Kidney capillary endothelial cell (primary cell): ENCODE data around the gene PLCB1.

Source experiments
- DNase-seq: peaks from one replicate; pipeline ENCODE4 v3.0.0-alpha.2; 2018; ENCODE audit warnings: low spot score

PLCB1 gene

DNA sequence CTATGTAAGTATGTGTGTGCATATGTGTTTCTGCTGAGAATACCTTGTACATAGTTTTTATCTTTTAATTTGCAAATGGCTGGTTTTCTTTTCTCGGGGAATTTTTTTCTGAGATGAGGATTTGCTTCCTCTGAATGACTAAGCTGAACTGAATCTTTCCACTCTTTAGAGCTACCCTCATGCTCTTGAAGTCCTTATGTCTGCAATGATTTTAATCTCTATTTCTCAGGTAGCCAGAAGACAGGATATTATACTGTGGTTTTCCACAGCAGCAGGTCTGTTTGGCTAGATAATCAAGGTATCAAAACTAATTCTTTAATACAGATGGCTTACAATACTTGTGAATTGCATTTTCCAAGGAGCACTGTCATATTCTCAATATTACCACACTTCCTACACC, 114.7 kb downstream of the PLCB1 start:
- no peak for DNase-seq

DNA sequence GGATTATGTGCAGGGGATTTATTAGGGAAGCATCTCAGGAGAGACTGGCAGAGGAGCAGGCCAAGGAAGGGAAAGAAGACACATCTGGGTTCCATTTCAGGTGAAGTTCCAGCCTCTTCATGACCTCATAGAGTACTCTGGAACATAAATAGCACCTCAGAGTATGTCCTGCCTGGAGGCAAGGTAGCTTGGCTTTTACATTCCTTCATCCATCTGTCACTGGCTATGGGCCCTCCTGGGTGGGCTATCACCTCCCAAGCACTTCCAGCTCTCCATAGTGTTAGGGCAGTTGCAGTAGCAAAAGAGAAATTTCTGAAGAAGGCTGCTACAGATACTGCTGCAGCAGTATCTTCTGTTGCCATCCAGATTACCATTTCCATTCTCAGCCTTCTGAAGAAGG, 116.0 kb downstream of the PLCB1 start:
- DNase-seq: no peak

DNA sequence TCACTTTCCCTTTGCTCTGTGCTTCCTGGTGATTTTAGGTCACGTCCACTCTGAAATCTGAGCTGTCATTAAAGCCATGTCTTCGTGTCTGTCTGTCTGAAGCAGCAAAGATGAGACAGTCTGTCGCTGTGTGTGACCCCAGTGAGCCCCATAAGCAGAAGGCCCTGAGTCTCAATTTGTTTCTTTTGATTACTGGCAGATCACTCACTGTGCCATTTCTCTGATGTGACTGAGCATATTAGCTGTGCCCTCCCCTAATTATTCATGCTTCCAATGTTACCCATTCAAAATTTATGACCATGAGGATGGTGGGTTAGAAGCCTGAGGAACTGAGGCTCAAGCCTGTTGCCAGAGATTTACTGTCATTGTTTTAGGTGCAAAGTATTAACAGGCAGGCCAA, 117.6 kb downstream of the PLCB1 start:
- no peak for DNase-seq

DNA sequence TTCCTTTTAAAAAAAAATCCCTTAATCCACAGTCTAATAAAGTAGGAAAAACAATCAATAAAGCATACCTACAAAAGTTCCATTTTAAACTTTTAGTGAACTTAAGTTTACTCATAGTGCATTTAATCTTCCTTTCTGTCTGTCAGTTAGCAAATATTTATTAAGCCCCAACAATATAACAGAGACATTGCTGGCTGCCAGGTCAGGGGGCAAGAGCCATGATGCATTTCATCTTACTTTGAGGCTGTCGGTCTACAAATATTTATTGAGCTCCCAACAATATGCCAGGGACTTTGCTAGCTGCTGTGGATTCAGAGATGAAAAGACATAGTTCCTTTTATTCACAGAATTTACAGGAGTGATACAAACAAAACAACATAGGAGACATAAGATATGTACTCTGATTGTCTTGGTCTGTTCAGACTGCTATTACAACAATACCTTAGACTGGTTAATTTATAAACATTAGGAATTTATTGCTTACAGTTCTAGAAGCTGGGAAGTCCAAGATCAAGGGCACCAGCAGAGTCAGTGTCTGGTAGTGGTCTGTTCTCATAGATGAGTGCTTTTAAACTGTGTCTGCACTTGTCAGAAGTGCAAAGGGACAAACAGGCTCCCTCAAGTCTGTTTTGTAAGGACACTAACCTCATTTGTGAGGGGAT, 118.6 kb downstream of the PLCB1 start:
- DNase-seq: no peak

DNA sequence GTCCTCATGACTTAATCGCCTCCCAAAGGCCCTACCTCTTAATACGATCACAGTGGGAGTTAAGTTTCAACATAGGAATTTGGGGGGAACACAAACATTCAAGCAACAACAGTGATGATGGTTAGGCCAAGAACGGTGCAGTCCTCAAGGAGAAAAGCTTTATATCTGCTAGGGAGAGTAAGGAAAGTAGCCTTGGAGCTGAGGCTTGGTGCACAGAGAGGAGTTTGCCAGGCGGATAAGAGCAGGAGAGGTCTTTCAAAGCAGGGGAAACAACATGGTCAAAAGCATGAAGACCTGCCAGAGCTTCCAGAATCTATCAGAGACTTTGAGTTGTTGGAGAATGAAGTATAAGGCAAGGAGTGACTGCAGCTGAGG, 119.1 kb downstream of the PLCB1 start:
- no peak for DNase-seq

DNA sequence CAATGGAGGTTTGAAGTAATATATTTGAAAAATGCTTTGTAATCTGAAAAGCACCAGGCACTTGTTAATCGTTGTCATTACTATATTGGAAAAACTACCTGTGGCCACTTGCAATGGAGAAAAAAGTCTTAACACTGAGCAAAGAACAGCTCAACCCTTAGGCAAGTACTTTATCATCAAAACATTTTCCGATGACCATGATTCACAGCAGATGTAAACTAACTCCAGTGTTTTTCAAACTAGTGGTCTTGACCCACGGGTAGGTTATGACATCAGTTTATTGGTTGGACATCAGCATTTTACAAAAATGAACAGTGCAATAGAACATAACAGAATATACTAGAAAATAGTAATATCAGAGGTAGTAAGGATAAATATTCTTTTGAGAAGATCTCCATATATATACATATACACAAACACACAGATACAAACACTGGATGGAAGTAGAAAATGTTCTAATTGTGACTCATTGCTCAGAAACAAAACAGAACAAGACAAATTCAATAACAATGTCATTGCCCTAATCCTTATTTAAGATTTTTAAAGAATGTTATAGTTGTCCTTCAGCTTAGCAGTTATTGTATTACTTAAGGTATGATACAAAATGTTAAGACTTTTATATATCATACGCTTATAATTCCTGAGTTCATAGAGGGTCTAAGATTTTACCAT, 123.0 kb downstream of the PLCB1 start:
- DNase-seq: no peak

DNA sequence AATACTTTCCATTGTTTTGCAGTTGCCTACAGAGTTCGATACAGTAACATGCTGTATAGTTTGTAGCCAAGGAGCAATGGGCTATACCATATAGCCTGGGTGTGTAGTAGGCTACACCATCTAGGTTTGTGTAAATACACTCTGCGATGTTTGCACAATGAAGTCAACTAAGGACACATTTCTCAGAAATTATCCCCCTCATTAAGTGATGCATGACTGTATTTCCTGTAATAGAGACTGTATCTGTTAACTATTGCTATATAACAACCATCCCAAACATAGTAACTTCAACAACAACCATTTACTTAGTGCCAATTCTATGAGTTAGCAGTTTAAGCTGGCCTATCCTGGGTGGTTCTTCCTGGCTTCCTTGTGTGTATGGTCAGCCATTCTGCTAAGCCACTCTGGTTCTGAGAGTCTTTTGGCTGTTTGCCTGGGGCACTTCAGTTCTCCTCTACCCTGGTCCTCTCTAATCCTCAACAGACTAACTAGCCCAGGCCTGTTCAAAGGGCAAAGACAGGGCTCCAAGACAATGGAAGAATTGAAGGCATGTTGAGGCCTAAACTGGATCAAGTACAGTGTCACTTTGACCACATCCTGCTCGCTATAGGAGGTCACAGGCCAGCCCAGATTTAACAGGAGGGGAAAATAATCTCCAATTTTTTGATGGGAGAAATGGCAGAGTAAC, 124.0 kb downstream of the PLCB1 start:
- no peak for DNase-seq

DNA sequence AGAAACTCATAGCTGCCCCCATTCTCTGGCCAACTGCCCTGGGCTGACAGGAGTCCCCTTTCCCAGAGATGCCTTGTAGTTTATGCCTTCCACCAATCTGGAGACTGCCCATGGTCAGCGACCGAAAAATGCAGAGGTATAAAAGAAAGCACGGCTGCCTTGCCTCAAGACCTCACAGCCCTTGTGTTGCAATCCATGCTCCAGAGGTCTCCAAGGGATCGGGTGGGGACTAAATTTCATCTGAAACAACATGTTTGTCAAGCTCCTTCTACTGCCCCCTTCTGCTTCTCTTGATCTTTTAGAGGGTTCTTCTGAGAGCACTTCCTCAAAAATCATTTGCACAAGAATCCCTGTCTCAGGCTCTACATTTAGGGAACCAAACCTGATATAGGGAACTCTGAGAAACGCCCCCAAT, 128.8 kb downstream of the PLCB1 start:
- DNase-seq: no peak

DNA sequence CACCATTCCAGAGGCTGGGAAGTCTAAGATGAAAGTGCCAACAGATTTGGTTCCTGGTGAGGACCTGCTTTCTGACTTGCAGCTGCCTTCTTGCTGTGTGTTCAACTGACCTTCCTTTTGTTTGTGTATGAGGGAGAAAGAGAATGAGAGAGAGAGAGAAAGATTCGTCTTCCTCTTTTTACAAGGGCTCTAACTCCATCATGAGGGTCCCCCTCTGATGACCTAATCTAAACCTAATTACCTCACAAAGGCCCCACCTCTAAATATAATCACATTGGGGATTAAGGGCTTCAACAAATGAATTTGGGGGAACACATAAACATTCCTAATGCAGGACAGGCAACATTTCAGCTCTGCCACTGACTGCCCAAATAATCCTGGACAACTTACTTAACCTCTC, 130.7 kb downstream of the PLCB1 start:
- no peak for DNase-seq

DNA sequence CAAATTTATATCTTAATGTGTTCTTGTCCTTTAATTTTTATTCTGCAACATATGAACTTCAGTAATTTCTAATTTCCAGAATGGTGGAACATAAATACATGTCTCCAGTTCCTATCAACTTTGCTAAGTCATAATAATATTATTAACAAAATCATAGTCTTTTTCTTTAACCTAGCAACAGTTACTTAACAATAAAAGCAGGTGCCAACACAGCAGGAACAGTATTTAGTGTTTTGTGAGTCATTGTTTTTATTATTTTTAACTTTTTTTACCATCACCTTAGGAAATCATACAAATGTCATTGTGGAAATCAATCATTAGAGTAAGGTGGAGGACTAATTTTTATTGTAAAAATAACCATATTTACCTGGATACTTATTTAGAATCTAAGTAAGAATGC, 133.5 kb downstream of the PLCB1 start:
- DNase-seq: no peak

DNA sequence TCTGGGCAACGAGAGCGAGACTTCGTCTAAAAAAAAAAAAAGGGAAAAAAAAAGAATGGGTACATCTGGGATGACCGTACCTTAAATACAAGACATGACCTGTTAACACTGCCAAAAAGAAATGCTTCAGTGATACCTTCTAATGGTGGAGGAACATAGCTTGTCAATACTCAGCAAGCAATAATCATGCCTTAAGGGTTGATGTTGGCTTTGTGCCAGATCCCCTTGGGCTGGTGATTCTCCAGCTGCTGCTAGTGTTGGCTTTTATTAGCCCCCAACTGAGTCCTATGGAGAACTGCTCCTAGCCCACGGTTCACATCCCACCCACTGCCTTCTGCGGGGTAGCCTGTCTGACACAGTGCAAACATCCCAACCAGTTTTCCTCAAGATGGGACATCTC, 134.9 kb downstream of the PLCB1 start:
- no peak for DNase-seq

DNA sequence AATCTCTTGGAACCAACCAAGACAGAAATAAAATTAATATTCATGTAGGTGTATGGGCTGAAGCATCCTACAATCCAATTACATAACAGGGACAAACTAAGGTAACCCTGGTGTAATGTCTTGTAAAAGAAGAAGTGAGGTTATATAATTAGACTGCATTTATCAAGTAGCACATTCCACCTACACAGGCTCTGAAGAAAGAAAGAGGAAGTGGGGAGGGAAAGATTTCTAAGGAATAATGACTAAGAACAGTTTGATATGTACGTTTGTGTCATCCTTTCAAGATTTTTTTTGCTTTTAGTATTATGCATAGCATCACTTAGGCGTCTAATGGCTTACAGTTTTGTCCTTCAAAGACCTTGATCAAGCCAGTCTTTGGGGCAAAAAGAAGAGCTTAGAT, 139.7 kb downstream of the PLCB1 start:
- DNase-seq: no peak

DNA sequence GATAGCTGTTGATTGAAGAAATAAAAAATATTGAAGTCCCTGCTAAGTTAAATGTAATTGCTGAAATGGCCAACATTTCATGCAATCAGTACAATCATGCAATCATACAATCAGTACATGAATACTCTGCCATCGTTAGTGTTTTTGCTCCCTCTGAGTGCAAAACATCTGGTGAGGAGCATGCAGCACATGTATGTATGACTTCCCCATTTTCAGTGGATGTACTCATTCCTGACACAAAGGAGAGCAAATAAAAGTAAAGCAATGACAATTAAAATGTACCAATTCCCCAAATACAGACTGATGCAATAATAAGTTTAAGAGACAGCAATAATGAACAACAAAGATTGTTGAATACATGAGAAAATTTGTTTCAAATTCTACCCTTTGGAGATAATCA, 140.7 kb downstream of the PLCB1 start:
- no peak for DNase-seq

DNA sequence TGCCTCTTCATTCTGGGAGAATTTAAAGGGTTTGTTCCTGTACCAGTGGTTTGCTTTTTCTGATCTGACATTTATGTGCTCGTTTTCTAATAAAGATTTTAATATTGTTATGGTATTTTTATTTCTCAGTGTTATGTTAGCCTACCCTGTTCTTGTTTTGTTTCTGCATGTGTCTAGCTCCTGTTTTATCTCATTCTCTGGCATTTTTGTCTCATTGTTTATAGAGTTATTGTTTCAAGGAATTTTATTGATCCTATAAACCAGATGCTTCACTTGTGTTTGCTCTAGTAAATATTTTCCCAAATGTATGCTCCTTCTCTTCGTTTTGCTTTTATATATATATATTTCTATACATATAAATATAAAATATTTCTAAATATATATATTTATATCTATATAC, 152.8 kb downstream of the PLCB1 start:
- DNase-seq: no peak

DNA sequence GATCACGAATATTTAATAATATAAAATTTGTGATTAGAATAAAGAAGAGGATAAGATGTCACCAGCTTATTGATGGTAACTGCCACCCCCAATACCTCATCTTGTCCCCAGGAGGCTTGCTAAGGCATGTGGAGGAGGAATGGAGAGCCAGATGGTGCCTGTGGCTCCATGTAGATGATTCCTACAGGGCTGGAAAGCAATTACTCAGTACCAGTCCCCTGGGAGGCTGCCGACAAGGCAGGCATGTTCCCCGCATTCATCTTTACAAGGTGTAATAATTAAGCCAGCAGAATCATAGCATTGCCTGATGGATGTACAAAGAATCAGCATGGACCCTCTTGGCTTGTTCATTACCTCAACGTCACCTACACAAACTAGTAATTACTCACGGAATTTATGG, 155.3 kb downstream of the PLCB1 start:
- DNase-seq: no peak

DNA sequence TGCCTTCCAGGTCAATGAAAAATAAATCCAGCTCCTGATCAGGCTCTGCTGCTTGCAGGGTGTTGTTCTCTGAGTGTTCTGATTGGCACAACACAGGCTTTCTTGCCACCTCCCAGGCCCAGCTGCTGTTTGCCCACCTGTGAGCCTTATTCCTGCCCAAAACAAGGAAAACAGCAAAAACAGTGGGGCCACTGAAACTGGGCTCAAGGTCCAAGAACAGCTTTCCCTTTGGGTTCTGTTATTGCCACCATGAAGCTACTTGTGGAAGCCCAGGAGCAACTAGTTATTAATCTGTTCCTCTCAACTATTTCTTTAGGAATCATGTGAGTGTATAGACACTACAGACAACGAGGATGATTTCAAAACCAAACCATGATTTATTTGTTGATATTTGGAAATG, 159.1 kb downstream of the PLCB1 start:
- DNase-seq: no peak

DNA sequence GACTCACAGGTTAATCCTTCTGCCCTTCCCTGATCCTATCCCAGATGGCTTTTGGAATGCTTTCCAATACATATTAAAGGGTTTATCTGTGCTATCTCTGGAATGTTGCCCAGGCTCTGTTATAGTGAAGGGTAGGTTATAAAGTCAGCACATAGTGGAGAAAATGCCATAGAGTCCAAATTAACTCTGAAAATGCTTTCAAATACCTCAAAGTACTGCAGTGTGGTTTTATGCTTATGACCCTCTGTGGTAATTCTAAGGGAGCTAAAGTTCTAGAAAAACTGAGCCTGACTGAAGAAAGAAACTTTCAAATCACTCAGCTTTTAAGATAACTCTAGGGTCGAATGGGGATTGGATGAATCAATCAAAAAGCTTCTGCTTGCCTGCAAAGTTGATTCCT, 159.8 kb downstream of the PLCB1 start:
- no peak for DNase-seq

DNA sequence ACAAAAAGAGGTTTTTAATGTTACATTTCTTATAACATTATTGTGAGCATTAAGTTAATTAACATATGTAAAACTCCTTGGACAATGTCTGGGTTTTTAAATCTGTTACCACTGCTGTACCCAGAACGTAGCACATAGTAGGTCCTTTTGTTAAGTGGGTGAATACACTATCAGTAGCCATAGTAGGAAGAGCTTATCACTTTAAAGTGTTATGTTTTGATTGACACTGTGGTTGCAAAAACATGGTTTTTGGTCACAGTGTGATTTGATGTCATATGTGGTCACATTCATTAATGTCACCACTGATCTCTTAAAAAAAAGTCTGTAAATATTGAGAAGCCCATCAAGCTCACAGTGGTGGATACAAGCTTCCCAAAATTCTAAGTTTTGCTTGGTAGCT, 160.7 kb downstream of the PLCB1 start:
- no peak for DNase-seq

DNA sequence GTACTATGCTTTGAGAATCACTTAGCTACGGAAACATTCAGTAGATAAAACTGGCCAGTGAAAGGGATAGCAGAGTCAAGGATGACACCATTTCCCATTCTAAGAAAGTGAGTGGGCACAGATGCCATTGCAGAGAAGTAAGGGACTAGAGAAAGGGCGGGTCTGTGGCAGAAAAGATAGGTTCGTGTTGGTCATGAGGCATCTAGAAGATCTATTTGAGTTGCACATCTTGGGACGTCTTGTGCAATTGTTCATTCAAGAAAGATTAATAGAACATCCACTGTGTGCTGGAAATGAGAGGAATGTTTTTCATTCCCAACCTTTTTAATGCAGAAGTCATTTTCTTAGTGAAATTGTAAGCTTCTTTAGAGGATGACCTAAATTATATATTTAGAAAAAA, 161.7 kb downstream of the PLCB1 start:
- DNase-seq: no peak

DNA sequence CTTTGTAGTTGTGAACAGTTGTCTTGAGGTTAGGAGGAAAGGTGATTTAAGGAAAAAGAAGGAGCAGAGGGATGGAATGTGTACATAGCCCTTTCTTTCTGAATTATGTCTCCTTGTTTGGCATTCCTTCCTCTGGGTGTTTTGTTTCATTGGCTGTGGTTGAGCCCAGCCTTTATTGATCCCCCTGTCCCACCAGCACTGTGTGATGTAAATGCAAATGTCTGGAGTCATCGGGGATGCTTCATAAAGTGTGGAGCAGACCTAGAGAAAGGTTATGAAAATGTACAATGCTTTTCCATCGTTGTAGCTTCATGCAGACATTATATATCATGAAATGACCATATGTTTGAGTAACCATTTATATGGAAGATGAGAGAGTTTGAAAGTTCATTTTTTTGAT, 164.5 kb downstream of the PLCB1 start:
- DNase-seq: no peak

DNA sequence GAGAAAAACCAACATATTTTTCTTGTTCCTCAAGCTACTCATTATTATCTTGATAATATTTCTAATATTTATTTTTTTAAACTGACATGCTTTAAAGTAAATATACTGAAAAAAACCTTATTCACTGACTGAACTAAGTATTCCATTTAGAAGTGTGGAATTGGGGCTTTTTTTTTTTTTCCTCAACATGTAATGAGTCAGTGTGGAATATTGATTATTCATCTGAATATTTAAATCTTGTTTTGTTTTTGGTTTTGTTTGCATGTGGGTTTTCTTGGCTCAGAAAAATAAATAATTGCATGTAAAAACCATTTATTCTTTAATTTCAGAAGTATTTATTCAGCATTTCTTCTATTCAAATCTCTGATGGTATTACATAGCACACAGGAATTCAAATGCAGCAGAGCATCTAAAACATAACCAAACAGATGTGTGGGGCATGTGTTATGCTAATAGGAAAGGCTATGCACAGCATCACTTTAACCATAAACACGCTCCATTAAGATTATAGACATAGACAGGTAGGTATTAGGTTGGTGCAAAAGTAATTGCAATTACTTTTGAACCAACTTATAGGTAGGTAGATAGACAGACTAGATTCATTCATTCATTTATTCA, 166.5 kb downstream of the PLCB1 start:
- no peak for DNase-seq

DNA sequence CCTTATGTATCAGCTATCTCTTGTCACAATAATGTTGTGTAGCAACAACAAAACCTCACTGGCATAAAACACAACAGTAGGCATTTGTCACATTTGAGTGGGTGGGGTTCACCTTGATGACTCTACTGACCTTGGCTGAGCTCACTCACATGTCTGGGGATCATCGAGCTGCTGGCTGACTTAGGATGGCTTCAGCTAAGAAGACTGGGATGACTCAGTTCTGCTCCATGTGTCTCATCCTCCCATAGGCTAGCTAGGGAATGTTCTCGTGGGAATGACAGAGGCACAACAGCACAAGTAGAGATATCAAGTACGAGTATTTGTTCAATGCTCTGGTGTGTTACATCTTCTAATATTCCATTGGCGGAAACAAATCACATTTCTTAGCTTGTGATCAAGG, 167.9 kb downstream of the PLCB1 start:
- no peak for DNase-seq

DNA sequence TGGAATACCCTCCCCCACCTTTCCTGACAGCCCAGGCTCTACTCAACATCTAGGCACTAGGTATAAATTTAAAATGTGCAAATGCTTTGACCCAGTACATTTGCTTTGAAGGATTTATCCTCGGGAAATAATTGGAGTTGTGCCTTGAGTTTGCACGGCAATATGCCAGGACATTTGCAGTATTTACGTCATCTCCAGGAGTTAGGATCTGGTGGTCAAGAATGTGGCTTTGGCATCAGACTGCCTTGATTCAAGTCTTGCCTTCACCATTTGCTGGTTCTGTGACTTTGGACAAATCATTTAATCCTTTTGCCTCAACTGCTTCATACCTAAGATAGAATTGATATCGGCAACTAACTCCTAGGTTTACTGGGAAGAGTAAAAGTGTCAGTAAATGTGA, 169.6 kb downstream of the PLCB1 start:
- DNase-seq: no peak
